Mesendoderm (in vitro differentiated cells): ENCODE data around the gene CSNK2A1.

Experiments used
- DNase-seq: peaks from one replicate; pipeline ENCODE4 v3.0.0; 2013
- H2AK5ac ChIP-seq: 2 replicates; pipeline ENCODE4 v1.6.1; 2013; ENCODE audit warnings: low read length, inconsistent platforms
- H2BK120ac ChIP-seq: 2 replicates; pipeline ENCODE4 v1.6.1; 2013; ENCODE audit warnings: low read depth, mild to moderate bottlenecking, low read length, moderate library complexity, mixed read lengths
- H2BK15ac ChIP-seq: replicated peaks from 2 replicates; pipeline ENCODE4 v1.6.1; 2013; ENCODE audit warnings: low read depth, mild to moderate bottlenecking, moderate library complexity
- H2BK5ac ChIP-seq: 2 replicates; pipeline ENCODE4 v1.6.1; 2013; ENCODE audit warnings: low read length, inconsistent platforms
- H3K18ac ChIP-seq: 2 replicates; pipeline ENCODE4 v1.6.1; 2013; ENCODE audit warnings: mild to moderate bottlenecking, low read length, mixed read lengths
- H3K23ac ChIP-seq: one replicate; pipeline ENCODE4 v1.6.1; 2013; ENCODE audit warnings: low read length
- H3K27ac ChIP-seq: 2 replicates; pipeline ENCODE4 v1.5.1; 2013; ENCODE audit warnings: low read depth, mild to moderate bottlenecking, inconsistent platforms, low read length, moderate library complexity
- H3K27me3 ChIP-seq: 2 replicates; pipeline ENCODE4 v1.6.1; 2013; ENCODE audit warnings: low read length, control low read depth, mild to moderate bottlenecking, inconsistent platforms; ENCODE audit not compliant: insufficient read depth, poor library complexity
- H3K36me3 ChIP-seq: 2 replicates; pipeline ENCODE4 v1.6.1; 2013; ENCODE audit warnings: low read length, inconsistent platforms; ENCODE audit not compliant: control insufficient read depth, insufficient read depth
- H3K4ac ChIP-seq: one replicate; pipeline ENCODE4 v1.6.1; 2013; ENCODE audit warnings: low read depth, mild to moderate bottlenecking, low read length, moderate library complexity
- H3K4me1 ChIP-seq: 2 replicates; pipeline ENCODE4 v1.6.1; 2013; ENCODE audit warnings: low read depth, low read length, inconsistent platforms; ENCODE audit not compliant: control insufficient read depth
- H3K4me2 ChIP-seq: 2 replicates; pipeline ENCODE4 v1.6.1; 2013; ENCODE audit warnings: low read length
- H3K4me3 ChIP-seq: 2 replicates; pipeline ENCODE4 v1.5.1; 2013; ENCODE audit warnings: mild to moderate bottlenecking, low read length
- H3K56ac ChIP-seq: one replicate; pipeline ENCODE4 v1.6.1; 2013; ENCODE audit warnings: low read length
- H3K79me1 ChIP-seq: 2 replicates; pipeline ENCODE4 v1.6.1; 2013; ENCODE audit warnings: low read length, inconsistent platforms
- H3K79me2 ChIP-seq: 2 replicates; pipeline ENCODE4 v1.6.1; 2013; ENCODE audit warnings: mild to moderate bottlenecking, low read length; ENCODE audit not compliant: control insufficient read depth, insufficient read depth
- H3K9ac ChIP-seq: 2 replicates; pipeline ENCODE4 v1.6.1; 2013; ENCODE audit warnings: low read length, inconsistent platforms
- H4K5ac ChIP-seq: one replicate; pipeline ENCODE4 v1.6.1; 2013; ENCODE audit warnings: low read length
- H4K8ac ChIP-seq: one replicate; pipeline ENCODE4 v1.6.1; 2013; ENCODE audit warnings: low read depth, mild to moderate bottlenecking, control low read depth, low read length, moderate library complexity
- WGBS: extraction: QIAGEN DNeasy Blood & Tissue Kit; methylation state at CpG from one replicate; pipeline ENCODE4 v1.1.7; 2013; ENCODE audit warnings: low lambda C conversion rate, missing lambda C conversion rate; ENCODE audit not compliant: insufficient coverage; ENCODE audit errors: extremely low coverage; 5-methylcytosine and 5-hydroxymethylcytosine counted together

Gene CSNK2A1

DNA sequence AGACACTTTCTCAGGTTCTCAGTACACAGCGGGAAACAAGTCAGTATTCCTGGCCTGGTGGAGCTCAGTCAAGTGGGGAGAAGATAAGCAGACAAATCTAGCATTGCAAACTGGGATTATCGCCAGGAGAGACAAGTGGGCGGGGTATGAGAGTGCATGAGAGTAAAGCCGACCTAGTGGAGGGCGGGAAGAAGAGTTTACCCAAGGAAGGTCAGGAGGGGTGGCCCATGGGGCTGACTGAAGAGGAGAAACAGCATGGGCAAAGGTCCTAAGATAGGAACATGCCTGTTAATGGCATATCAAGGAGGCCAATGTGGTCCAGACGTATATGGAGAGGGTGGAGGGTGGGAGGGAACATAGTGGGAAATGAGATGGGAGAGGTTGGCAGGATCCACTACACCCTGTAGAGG lies 12.4 kb upstream of the CSNK2A1 start:
- peak overlapping the region; percentile 34 for H3K56ac ChIP-seq
- H2BK15ac ChIP-seq, result no peak overlapping the region
- no peak overlapping the region for H2BK120ac ChIP-seq
- no CpG with 5 or more reads among the region's 6 CpGs for WGBS
- peaks cover 2% of the 10 kb centered on the region for H3K4me1 ChIP-seq
- H3K27ac ChIP-seq, result no peak overlapping the region
- H3K18ac ChIP-seq, result no peak overlapping the region
- no peak overlapping the region for H4K8ac ChIP-seq
- H3K79me1 ChIP-seq, result no peaks in the 10 kb centered on the region
- no peak overlapping the region for H2AK5ac ChIP-seq
- DNase-seq, result peak; percentile 87
- no peak overlapping the region for H3K9ac ChIP-seq
- H3K4me3 ChIP-seq, result no peak overlapping the region
- no peaks in the 10 kb centered on the region for H3K79me2 ChIP-seq
- no peaks in the 10 kb centered on the region for H3K36me3 ChIP-seq
- no peaks in the 10 kb centered on the region for H3K27me3 ChIP-seq
- no peak overlapping the region for H4K5ac ChIP-seq
- H3K4ac ChIP-seq, result no peak overlapping the region
- H2BK5ac ChIP-seq, result no peak overlapping the region
- no peak overlapping the region for H3K4me2 ChIP-seq
- H3K23ac ChIP-seq, result no peak overlapping the region

DNA sequence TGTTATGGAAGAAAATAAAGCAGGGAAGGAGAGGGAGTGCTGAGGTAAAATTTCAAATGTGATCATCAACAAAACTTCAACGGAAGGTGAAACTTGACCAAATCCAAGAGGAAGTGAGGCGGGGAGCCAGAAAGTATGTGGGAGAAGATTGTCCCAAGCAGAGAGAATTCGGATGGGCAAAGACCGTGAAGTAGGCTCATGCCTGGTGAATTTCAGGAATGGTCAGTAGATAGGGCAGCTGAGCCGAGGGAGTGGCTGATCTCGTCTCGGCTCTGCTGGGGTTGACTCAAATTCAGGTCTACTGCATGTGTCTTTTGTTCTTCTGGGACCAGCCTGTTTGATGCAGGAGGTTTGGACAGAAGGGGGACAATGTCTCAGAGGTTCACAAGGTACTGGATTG lies 7.0 kb upstream of the CSNK2A1 start:
- Histone ChIP-seq H4K8ac (no peak overlapping the region), H3K18ac (no peak overlapping the region), H3K4me3 (no peak overlapping the region), H4K5ac (no peak overlapping the region), H2AK5ac (no peak overlapping the region), H2BK120ac (no peak overlapping the region), H2BK15ac (no peak overlapping the region), H3K56ac (no peak overlapping the region), H3K27me3 (peaks cover 2% of the 10 kb centered on the region), H3K36me3 (no peaks in the 10 kb centered on the region), H3K4ac (no peak overlapping the region), H3K79me2 (no peaks in the 10 kb centered on the region), H3K4me2 (no peak overlapping the region), H3K23ac (no peak overlapping the region), H3K4me1 (no peaks in the 10 kb centered on the region), H3K79me1 (no peaks in the 10 kb centered on the region), H2BK5ac (no peak overlapping the region), H3K9ac (no peak overlapping the region), H3K27ac (no peak overlapping the region)
- no peak for DNase-seq
- WGBS, result no CpG with 5 or more reads among the region's 7 CpGs

DNA sequence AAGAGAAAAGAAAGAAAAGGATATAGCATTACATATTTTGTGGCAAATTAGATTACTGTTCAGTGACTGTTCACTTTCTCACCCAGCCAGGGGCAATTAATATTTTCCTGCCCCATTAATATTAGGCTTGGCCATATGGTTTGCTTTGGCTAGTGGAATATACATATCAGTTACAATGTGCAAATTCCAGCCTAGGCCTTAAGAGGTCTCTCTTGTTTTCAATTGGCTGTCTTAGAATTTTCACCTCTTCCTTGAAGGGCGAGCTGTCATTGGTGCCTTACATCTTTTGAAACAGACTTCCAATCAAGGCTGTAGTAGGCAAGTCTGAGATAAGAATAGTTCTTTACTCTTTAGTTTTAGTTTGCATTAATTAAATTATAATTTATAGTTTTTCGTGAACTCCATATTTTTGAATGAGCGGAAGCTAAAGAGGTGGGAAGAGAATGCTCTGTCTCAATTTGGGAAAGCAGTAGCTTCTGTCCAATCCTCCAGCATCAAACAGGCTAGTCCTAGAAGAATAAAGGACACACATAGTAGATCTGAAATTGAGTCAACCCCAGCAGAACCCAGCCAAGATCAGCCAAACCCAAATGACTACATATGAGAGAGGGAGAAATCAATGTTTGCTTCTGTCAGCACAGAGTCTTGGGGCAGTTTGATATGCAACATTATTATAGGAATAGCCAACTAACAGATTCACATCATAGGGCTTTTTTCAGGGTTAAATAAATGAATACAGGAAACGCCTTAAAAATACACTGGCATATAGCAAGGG lies 6.3 kb upstream of the CSNK2A1 start:
- no peak overlapping the region for H3K4ac ChIP-seq
- H2BK120ac ChIP-seq, result no peak overlapping the region
- DNase-seq, result no peak
- H3K27me3 ChIP-seq, result peaks cover 2% of the 10 kb centered on the region
- no peak overlapping the region for H2AK5ac ChIP-seq
- H3K4me3 ChIP-seq, result no peak overlapping the region
- H3K4me1 ChIP-seq, result no peaks in the 10 kb centered on the region
- H4K5ac ChIP-seq, result no peak overlapping the region
- H3K27ac ChIP-seq, result no peak overlapping the region
- H3K56ac ChIP-seq, result no peak overlapping the region
- no CpG with 5 or more reads among the region's 4 CpGs for WGBS
- H2BK5ac ChIP-seq, result no peak overlapping the region
- no peak overlapping the region for H4K8ac ChIP-seq
- H3K36me3 ChIP-seq, result no peaks in the 10 kb centered on the region
- H3K18ac ChIP-seq, result no peak overlapping the region
- no peak overlapping the region for H3K4me2 ChIP-seq
- H2BK15ac ChIP-seq, result no peak overlapping the region
- no peaks in the 10 kb centered on the region for H3K79me2 ChIP-seq
- H3K79me1 ChIP-seq, result no peaks in the 10 kb centered on the region
- H3K23ac ChIP-seq, result no peak overlapping the region
- H3K9ac ChIP-seq, result no peak overlapping the region

DNA sequence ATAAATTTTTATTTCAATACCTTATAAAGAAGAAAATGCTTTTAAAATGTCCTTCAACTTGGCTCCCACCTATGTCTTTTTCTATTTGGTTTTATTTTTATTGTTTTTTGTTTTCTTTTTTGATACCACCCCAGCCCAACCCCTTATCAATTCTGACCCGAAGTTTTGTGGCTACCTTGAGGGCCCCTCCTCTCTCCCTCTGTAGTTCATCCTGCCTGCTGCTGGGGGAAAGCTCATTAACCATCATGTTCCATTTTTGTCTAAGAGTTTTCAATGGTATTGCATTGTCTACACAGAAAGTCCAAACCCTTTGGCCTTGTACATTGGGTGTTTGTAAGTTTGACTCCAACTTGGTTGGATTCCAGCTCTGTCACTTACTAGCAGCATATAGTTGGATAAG lies 5.3 kb upstream of the CSNK2A1 start:
- Histone ChIP-seq H3K79me1 (no peaks in the 10 kb centered on the region), H3K27me3 (peaks cover 2% of the 10 kb centered on the region), H2BK120ac (no peak overlapping the region), H4K8ac (no peak overlapping the region), H3K4ac (no peak overlapping the region), H3K79me2 (no peaks in the 10 kb centered on the region), H3K4me1 (no peaks in the 10 kb centered on the region), H3K4me2 (no peak overlapping the region), H2BK15ac (no peak overlapping the region), H3K23ac (no peak overlapping the region), H3K56ac (no peak overlapping the region), H3K36me3 (no peaks in the 10 kb centered on the region), H3K27ac (no peak overlapping the region), H4K5ac (no peak overlapping the region), H3K9ac (no peak overlapping the region), H2AK5ac (no peak overlapping the region), H2BK5ac (no peak overlapping the region), H3K18ac (no peak overlapping the region), H3K4me3 (no peak overlapping the region)
- DNase-seq, result no peak
- no CpG with 5 or more reads among the region's 1 CpG for WGBS

DNA sequence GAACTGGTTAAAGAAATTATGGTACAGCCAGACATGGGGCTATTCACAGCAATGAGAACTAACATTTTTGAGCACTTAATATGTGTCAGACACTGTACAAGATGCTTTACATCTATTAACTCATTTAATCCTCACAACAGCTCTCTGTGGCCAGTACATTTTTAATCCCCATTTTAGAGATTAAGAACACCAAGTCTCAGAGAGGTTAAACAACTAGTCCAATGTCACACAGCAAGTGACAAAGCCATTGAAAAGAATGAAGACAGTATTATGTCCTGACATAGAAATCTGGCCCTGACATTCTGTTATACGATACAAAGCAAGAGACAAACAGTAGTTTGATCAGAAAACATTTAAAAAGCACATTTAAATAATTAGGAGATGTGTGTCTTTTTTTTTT lies 3.8 kb upstream of the CSNK2A1 start:
- peaks cover 2% of the 10 kb centered on the region for H3K27me3 ChIP-seq
- no peak overlapping the region for H4K5ac ChIP-seq
- no peak overlapping the region for H2BK120ac ChIP-seq
- no peak overlapping the region for H3K4me3 ChIP-seq
- WGBS, result no CpG with 5 or more reads among the region's 1 CpG
- H3K36me3 ChIP-seq, result no peaks in the 10 kb centered on the region
- no peaks in the 10 kb centered on the region for H3K79me1 ChIP-seq
- no peak overlapping the region for H3K4me2 ChIP-seq
- no peaks in the 10 kb centered on the region for H3K4me1 ChIP-seq
- H2BK15ac ChIP-seq, result no peak overlapping the region
- H3K79me2 ChIP-seq, result peaks cover 11% of the 10 kb centered on the region
- no peak overlapping the region for H3K27ac ChIP-seq
- H3K23ac ChIP-seq, result no peak overlapping the region
- DNase-seq, result no peak
- no peak overlapping the region for H3K56ac ChIP-seq
- H2BK5ac ChIP-seq, result no peak overlapping the region
- no peak overlapping the region for H3K4ac ChIP-seq
- no peak overlapping the region for H3K9ac ChIP-seq
- H2AK5ac ChIP-seq, result no peak overlapping the region
- H3K18ac ChIP-seq, result no peak overlapping the region
- no peak overlapping the region for H4K8ac ChIP-seq

DNA sequence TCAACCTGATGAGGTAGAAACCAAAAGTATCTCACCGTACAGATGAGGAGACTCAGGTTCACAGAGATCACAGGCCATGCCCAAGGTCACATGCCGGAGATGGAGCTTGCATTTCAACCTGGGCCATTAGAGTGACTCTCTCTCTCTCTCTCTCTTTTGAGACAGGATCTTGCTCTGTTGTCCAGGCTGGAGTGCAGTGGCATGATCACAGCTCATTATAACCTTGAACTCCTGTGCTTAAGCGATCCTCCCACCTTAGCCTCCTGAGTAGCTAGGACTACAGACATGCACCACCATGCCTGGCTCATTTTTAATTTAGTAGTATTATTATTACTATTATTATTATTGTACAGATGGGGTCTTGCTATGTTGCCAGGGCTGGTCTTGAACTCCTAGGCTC lies 2.8 kb upstream of the CSNK2A1 start:
- Histone ChIP-seq H3K9ac (no peak overlapping the region), H3K27ac (no peak overlapping the region), H3K79me2 (peaks cover 21% of the 10 kb centered on the region), H2BK15ac (no peak overlapping the region), H3K4me3 (no peak overlapping the region), H3K56ac (no peak overlapping the region), H3K27me3 (peaks cover 2% of the 10 kb centered on the region), H2AK5ac (no peak overlapping the region), H3K4me2 (no peak overlapping the region), H4K5ac (no peak overlapping the region), H2BK120ac (no peak overlapping the region), H3K23ac (no peak overlapping the region), H3K18ac (no peak overlapping the region), H3K36me3 (no peaks in the 10 kb centered on the region), H2BK5ac (no peak overlapping the region), H4K8ac (no peak overlapping the region), H3K79me1 (no peaks in the 10 kb centered on the region), H3K4ac (no peak overlapping the region), H3K4me1 (peaks cover 2% of the 10 kb centered on the region)
- DNase-seq, result no peak
- WGBS, result no CpG with 5 or more reads among the region's 3 CpGs
